NCI-H146 treated with DMSO at 0.1 percent for 48 hours (cell line): ENCODE data around the gene MXRA7.
"Not testable (repeated sequence)": the region's sequence is repeated elsewhere in the genome, so short reads cannot be mapped to it uniquely, and the experiment has no call there.

Experiments
- DNase-seq: peaks from one replicate; lab custom pipeline; 2025; ENCODE audit not compliant: unreplicated experiment; lab: John Stamatoyannopoulos, UW

MXRA7 gene, protein sequence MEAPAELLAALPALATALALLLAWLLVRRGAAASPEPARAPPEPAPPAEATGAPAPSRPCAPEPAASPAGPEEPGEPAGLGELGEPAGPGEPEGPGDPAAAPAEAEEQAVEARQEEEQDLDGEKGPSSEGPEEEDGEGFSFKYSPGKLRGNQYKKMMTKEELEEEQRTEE

DNA sequence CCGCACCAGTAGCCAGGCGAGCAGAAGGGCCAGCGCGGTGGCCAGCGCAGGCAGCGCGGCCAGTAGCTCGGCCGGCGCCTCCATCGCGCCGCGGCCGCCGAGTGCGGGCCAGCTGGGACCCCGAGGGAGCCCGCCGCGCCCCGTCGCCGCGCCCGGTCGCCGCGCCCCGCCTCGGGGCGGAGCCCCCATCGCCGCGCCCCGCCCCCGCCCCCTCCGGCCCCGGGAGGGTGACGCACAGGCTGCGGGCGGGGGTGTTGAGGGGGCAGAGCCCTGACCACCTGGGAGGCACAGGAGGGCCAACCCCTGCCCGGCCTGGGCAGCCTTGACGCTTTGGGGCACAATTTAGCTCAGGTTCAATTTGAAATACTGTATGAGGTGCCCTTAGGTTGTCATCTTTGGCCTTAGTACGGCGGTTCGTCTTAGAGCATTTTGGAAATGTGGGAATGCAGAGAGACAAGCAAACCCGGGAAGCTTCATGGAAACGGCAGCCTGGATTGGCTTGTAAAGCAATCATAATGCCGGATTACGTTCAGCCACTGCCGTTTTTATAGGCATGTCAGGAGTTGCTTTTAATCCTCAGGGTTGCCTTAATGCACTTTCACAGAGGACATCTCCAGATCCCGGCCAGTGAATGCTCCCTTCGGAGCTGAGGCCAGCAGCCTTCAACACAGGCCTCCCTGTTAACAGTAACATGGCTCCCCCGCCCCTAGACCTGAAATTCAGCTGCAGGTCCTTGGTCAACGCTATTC is at the start of gene MXRA7:
Gene MXRA7 (minus strand): TSS at position 103 of the 749 bp plus-strand sequence. CDS start 19 bp downstream, at position 84.
- peak; percentile 10 for DNase-seq

DNA sequence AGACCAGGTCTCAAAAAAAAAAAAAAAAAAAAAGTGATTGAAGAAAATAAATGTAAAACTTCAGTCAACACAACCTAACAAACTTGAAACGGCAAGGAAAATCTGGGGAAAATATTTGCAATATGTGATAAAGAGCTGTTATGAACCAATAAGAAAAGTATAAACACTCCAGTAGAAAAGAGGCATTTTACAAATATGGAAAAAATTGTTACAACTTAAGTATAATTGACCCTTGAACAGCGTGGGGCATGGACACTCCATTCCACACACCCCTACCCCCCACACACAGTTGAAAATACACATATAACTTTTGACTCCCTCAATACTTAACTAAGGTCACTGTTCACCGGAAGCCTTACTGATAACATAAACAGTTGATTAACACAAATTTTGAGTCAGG is 47.8 kb upstream of the MXRA7 start:
- DNase-seq: no peak

DNA sequence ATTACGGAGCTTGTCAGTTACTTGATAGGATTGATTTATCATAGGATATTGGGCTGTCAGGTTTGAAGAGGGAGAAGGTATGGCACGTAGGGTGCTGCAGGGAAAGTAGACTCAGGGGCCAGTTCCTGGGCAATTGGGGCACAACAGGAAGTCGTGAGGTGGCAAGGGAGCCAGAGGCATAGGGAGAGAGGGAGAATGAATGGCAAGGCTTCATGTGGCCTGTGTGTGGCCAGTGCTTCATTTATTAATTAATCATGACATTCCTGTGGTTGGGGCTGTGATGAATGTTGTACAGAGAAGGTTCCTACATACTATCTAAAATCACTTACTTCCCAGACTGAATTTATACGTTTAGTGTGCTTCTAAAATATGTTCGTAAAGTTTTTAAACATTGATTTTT is 46.5 kb upstream of the MXRA7 start:
- no peak for DNase-seq

DNA sequence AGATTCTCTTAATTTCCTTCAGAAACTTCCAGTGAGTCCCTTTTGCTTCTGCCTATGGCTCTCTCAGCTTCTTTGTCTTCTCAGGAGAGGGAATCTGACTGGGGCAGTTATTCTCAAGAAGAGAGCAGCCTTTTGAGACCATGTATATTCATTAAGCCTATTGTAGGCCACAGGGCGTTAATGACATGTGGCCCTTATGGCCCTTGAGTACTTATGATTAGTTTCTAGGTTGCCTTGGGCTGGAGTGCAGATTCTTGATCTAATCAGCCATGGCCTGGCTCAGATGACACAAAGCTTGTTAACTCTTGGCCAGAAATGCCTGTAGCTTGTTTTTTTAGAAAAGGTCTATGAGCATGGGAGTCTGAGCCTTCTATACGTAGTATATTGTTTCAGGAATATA is 44.5 kb upstream of the MXRA7 start:
- no peak for DNase-seq

DNA sequence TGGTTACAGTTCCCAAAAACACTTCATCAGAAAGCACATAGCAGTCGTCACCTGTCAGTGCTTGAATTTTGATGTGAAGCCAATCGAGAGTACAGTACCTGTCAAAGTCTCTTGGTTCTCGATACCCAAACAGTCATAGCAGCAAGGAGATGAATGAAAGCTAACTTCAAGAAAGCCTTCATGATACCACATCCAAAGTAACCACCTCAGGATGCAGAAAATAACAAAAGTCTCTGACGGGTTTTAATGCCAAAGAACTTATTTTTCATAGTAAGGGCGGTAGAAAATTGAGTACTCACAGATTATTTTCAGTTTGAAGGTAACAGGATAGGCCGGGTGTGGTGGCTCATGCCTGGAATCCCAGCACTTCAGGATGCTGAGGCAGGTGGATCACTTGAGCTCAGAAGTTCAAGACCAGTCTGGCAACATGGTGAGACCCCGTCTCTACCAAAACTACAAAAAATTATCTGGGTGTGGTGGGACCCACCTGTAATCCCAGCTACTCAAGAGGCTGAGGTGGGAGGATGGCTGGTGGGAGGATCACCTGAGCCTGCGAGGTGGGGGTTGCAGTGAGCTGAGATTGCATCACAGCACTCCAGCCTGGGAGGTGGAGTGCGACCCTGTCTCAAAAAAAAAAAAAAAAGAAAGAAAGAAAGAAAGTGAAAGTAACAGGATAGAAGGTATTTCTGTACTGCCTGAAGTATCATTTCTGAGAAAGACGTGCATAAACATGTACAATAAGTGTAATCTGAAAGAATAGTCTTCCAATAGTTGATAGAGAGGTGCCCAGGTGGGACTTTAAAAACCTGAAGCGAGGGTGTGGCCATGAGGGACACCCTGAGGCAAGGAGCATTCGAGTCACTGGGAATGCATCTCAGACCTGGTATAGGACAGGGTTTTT is 42.5 kb upstream of the MXRA7 start:
- no peak for DNase-seq

DNA sequence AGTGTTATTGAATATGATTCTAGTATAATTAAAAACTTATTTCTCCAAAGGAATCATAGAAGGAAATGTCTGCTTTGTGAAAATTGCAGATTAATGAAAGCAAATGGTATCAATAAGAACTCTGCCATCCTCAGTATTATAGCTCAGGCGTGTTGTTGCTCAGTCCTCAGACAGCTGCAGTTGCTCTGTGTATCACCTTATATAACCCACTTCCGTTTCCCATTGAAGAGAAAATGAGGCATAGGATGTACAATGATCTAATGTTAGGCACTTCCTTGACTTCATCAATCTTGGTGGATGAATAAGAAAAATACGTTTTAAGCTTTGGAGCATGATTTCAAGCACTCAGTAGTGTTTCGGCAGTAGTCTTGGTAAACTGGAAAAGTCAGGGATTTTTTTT is 41.2 kb upstream of the MXRA7 start:
- no peak for DNase-seq

DNA sequence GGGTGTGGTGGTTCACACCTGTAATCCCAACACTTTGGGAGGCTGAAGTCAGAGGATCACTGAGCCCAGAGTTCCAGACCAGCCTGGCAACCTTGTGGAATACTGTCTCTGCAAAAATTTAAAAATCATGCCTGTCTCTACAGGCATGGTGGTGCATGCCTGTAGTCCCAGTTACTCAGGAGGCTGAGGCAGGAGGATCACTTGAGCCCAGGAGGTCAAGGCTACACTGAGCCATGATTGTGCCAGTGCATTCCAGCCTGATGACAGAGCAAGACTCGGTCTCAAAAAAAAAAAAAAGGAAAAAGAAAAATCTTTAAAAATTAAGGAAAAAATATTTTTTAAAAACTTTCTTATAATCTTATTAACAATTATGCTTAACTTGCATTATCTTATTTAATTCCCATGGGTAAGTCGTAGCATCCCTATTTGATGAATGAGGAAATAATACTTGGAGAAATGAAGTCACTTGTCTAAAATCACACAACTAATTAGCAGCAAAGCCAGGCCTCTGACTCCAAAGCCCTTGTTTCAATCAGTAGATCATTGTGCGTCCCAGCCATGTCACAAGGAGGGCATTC is 40.7 kb upstream of the MXRA7 start:
- no peak for DNase-seq

DNA sequence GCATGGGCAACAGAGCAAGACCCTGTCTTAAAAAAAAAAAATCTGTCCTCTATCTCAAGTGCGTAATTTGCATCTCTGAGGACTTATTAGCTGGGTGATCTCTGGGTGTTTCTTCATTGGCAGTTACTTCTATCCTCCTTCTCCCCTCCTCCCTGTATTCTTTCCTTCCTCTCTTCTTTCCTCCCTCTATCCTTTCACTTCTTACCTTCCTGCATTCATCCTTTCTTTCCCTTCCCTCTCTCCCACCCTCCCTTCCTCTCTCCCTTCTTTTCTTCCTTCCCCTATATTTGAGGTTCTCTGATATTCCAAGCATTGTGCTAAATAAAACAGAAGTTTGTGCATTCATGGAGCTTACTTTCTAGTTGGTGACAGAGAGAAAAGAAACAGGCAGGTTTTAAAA is 37.9 kb upstream of the MXRA7 start:
- no peak for DNase-seq

DNA sequence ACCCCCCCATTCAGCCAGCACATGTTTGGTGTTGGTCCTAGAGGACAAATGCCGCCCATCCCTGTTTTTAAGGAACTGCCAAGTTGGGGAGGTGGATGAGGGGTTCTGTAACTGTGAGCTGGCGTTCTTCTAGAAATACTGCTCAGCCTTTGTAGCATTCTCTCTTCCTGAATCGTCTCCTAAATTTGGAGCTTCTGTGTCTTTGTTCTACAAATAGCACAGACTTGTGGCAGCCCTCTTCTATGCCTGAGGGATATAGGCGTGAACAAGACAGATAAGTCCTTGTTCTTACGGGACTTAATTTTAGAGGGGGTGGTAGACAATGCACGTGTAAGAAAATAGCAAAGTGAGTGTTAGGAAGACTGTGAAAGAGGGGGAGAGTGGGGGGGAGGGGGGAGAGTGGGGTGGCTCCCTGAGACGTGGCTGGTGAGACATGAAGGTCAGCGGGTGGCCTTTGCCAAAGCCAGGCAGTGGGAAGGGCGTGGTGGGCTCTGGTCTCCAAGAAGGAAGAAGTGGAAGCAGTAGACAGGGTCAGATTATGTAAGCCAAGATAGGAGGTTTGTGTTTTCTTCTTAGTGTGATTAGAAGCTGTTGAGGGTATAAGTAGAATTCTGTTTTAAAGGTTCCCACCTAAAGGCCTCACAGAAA is 37.1 kb upstream of the MXRA7 start:
- DNase-seq: no peak

DNA sequence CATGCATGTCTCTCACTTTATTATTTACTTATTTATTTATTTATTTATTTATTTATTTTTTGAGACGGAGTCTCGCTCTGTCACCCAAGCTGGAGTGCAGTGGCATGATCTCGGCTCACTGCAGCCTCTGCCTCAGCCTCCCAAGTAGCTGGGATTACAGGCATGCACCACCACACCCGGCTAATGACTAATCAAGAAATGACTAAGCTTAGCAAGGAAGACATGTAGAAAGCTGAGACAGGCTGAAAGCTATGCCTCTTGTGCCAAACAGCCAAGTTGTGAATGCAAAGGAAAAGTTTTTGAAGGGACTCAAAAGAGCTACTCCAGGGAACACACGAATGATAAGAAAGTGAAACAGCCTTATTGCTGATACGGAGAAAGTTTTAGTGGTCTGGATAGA is 35.0 kb upstream of the MXRA7 start:
- not testable (repeated sequence) for DNase-seq

DNA sequence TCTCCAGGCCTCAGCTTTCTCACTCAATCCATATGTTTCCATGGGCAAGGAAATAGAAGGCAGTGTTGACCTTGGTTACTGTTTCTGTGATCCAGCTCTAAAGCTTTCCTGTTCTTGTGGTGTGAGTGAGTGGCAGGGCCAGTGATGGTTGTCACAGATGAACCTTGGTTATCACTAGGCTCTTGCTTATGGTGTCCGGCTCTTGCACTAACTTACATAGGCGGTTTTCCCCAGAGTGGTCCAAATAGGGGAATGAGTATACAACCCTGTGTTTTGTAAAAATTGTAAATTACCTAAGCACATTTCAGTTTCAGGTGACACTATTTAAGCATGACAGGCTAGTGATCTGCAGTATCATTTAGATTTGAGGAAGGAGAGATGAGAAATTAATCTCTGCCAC is 34.0 kb upstream of the MXRA7 start:
- no peak for DNase-seq

DNA sequence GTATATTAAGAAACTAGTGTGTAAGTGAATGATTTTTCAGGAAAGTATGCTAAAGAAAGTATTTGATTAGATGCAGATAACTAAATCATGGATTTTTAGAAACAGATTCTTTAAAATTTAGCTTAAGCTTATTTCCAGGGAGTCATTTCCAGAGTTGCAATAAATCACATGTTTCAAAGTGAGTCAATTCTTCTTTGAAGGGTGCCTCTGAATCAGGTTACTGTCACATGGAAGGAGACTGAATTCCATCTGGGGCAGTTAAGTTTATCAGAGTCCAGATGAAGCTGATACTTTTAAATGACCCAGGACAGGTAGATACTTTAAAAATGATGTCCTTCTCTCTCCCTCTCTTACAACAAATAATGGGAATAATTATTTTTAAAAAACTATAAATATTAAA is 32.2 kb upstream of the MXRA7 start:
- DNase-seq: no peak

DNA sequence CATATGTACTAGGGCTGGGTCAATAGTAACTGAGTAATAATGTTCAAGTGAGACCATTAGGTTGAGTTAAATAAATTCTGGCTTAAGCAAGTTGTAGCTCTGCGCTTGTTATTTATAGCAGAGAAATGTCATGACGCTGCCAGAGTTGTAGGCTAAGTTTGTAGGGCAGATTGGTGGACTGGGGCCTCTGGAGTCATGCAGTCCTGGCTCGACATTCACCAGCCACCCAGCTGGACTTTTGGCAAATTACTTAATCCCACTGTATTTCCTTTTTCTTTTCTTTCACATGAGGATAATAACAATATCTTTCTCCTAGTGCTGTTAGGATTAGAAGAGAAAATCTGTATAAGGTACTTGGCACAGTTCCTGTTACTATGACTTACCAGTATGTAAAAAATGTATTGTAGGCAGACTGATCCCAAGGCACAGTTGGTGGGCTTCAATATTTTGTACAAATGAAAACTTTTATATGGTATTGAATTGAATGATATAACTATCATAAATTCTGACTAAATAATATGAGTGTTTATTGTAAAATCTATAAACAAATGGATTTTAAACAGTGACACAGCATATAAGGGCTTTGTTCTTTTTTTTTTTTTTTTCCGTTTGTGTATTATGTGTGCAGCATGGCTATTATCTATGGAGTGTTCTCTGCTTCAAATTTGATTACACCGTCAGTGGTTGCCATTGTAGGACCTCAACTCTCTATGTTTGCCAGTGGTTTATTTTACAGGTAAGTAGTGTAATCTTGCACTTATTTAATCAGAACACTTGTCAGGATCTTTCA is 29.8 kb upstream of the MXRA7 start:
- no peak for DNase-seq

DNA sequence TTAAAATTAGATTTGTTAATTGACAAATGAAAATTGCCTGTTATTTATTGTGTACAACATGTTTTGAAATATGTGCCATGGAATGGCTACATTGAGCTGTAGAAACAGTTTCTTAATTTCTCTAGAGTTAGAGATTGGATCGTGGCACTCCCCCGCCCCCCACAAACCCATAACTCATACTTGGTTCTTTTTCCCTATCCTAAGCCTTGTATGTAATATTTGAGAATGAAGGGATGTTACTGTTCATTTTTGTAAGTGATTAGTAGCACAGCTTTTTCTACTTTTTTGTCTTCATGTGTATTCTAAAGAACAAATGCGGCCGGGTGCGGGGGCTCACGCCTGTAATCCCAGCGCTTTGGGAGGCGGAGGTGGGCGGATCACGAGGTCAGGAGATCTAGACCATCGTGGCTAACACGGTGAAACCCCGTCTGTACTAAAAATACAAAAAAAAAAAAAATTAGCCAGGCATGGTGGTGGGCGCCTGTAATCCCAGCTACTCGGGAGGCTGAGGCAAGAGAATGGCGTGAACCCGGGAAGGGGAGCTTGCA is 28.9 kb upstream of the MXRA7 start:
- not testable (repeated sequence) for DNase-seq

DNA sequence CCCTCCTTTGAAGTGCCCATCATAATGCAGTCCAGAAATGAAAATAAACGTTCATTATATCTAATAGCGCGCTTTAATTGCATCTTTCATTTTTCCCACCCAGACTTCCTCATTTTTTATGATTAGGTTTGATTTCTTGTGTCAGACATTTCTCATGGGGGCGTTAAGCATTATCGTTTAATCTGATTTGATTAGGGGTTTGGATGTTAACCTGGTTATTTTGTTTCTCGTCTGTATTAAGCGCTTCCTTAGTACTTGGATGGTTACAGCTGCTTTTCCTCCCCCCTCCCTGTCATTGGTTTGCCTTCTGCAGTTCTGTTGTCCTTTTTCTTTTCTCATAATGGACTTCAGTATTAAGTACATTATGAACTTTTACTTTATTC is 27.7 kb upstream of the MXRA7 start:
- peak; percentile 8 for DNase-seq

DNA sequence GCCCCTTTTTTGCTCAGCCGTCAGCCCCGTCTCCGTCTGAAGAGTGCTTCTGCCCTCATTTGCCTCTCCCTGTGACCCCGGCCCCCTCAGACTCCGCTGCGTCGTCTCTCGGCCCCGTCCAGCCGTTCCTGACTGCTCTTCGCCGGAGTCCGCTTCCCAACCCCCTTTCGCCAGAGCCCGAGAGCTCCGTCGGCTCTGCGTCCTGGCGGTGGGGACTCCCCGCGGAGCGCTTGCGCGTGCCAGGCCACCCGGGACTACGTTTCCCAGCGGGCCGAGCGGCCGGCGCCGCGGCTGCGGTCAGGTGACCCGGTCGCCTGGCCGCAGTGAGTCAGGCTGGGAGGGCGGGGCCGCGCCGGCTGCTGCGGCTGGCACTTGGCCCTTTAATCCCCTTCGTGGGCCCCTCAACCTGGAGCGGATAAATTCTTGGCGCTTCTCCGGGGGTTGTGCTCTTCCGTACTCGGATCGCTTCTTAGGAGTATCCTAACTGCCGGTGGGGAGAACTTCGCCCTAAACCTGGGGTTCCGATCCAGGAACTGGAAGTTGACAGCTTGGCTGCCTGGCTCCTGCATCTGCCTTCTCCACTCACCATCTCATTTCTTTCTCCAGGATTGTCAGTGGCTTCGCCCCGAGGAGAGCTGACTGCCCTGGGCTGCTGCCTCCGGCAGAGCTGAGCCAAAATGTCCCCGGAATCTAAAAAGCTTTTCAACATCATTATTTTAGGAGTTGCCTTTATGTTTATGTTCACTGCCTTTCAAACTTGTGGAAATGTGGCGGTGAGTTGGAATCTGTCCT is 27.1 kb upstream of the MXRA7 start, which contains the start of gene MFSD11:
Gene MFSD11 (plus strand): TSS at position 444 of the 792 bp plus-strand sequence. CDS start 234 bp downstream, at position 678.
- DNase-seq: peak; percentile 88

DNA sequence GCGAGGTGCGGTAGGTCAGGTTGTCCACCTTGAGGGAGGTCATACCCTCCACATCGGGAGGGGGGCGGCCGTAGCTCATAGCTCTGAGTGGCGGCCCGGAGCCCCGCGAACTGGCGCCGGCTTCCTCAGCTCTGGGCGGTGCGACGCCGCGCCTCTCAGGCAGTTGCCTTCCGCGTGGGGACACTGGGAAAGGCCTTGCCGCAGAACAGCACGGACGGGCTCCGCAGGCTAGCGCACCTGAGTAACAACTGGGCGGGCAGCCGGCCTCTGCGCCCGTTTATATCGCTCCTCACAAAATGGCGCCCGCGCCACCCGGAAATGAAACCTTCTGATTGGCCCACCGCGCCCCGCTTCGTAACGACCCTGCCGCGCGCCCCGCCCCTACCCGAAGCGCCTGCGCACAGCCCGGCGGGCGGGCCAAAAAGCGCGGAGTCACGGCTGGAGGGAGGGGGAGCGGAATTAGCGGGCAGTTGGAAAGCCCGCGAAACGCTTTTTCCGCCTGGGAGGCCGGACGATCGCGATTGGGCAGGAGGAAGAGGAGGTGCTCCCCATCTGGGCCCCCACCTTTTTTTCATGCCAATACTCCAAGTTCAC is 26.4 kb upstream of the MXRA7 start, which contains the start of gene SRSF2:
Gene SRSF2 (minus strand): TSS at position 250 of the 594 bp plus-strand sequence. CDS start 171 bp downstream, at position 79.
- DNase-seq: peak; percentile 97

DNA sequence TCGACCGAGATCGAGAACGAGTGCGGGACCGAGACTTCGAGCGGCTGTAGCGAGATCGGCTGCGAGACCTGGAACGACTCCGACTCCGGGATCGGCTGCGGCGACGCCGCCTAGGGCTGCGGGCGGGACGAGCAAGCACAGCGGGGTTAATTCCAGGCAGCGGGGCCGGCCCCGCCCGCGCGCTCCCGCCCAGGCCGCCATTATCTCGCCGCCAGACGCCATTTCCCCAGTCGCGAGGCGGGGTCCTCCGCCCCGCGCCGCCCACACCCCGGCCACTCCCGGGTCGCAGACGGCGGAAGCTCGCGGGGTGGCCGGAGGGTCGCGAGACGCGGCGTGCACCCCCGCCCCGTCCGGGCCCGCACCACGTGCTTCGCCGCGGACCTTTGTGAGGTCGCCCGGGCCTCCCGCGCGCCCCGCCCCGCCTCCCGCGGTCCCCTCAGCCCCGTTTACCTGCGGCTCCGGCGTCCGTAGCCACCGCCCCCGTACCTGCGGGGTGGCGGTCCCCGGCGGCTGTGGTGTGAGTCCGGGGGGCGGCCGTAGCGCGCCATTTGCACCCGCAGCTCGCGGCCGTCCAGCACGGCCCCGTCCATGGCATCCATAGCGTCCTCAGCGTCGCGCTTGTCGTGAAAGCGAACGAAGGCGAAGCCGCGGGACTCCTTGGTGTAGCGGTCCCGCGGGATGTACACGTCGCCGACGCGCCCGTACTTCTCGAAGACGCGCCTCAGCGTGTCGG is 25.8 kb upstream of the MXRA7 start:
- peak; percentile 47 for DNase-seq
